MCF 10A (cell line): ENCODE data around the gene SPATA21. TPM values are rescaled to one million over a fixed set of nuclear protein-coding genes. Genes with fewer than 3 reads are reported as not detected.

Experiments used
- BruUV-seq: library from RNA; stranded (reverse); fragments of 400-500 nt; replicated peaks from 2 replicates; lab custom pipeline; 2021; lab: Mats Ljungman, UMichigan
- CTCF ChIA-PET: fragments of 300-600 bp; sonication (Branson Sonifier 250); formaldehyde crosslinking; extraction: SDS; loops from one replicate; lab custom pipeline; 2021; ENCODE audit warnings: antibody characterized with exemption, inconsistent platforms; lab: Yijun Ruan, JAX
- POLR2A ChIA-PET: fragments of 300-600, 350-650 bp; sonication (Branson Sonifier 250); formaldehyde crosslinking; extraction: SDS; loops from one replicate; lab custom pipeline; 2020; ENCODE audit warnings: antibody characterized with exemption, inconsistent platforms; lab: Yijun Ruan, JAX
- DNase-seq: peaks from one replicate; pipeline ENCODE4 v3.0.0-alpha.2; 2018; ENCODE audit not compliant: unreplicated experiment
- H3K27ac Mint-ChIP-seq: one replicate; pipeline ENCODE4 v1.8.0; 2022; ENCODE audit warnings: mild to moderate bottlenecking, low read depth, mixed read lengths; ENCODE audit not compliant: unreplicated experiment
- H3K27me3 Mint-ChIP-seq: one replicate; pipeline ENCODE4 v1.8.0; 2022; ENCODE audit warnings: mixed read lengths; ENCODE audit not compliant: insufficient read depth, unreplicated experiment
- H3K36me3 Mint-ChIP-seq: one replicate; pipeline ENCODE4 v1.8.0; 2022; ENCODE audit warnings: mild to moderate bottlenecking, moderate library complexity, mixed read lengths; ENCODE audit not compliant: insufficient read depth, unreplicated experiment
- H3K4me1 Mint-ChIP-seq: one replicate; pipeline ENCODE4 v1.8.0; 2022; ENCODE audit warnings: mixed read lengths; ENCODE audit not compliant: insufficient read depth, unreplicated experiment
- H3K4me3 Mint-ChIP-seq: one replicate; pipeline ENCODE4 v1.8.0; 2022; ENCODE audit warnings: mild to moderate bottlenecking, moderate library complexity, mixed read lengths; ENCODE audit not compliant: unreplicated experiment
- H3K9me3 Mint-ChIP-seq: one replicate; pipeline ENCODE4 v1.8.0; 2022; ENCODE audit warnings: mixed read lengths; ENCODE audit not compliant: unreplicated experiment
- intact Hi-C: fragments of 100-400 bp; cut with micrococcal nuclease; formaldehyde crosslinking; loops from 2 replicates; pipeline ENCODE4 v1.14.1; 2022
- total RNA-seq: library from RNA; stranded (reverse); gene quantifications from 2 replicates; pipeline ENCODE4 v1.2.3, GENCODE V29; 2022
- TF ChIP-seq, protein P1 (sequence below): fragments of 200-600 bp; IDR thresholded peaks from one replicate; pipeline ENCODE4 v1.8.0; 2022; ENCODE audit warnings: antibody characterized with exemption, mild to moderate bottlenecking; ENCODE audit not compliant: unreplicated experiment

Gene SPATA21
- total RNA-seq, 1 experiment from 2014 or later = not detected

DNA sequence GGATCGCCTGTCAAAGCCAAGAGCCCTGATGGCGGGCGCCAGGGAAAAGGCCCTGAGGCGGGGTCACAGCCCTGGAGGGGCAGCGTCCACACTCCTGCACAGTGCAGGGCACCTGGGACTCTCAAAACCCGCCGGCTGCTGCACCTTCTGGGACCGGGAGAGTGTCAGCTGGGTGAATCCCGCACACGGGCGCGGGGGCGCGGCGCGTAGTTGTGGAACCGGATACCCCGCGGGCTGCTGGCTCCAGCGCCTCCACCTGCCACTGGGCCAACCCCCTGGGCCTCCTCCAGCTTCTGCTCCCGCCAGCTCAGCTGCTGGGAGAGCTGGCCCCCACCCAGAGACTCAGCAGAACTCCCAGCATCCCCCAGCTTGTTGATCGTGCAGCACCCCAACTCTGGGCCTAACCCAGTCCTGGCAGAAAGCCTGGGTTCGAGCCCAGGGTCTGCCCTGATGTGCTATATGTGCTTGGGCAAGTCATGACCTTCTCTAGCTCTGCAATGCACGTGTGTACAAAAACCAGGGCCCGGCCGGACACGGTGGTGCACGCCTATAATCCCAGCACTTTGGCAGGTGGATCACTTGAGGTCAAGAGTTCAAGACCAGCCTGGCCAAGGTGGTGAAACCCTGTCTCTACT lies 37.1 kb upstream of the SPATA21 start:
- Mint-ChIP-seq H3K27ac (no peak overlapping the region), H3K4me1 (no peaks in the 10 kb centered on the region), H3K9me3 (no peaks in the 10 kb centered on the region), H3K4me3 (no peak overlapping the region), H3K36me3 (peaks cover 25% of the 10 kb centered on the region), H3K27me3 (no peaks in the 10 kb centered on the region)
- POLR2A ChIA-PET = no interaction called here
- CTCF ChIA-PET = no interaction called here
- TF ChIP-seq, protein P1, sequence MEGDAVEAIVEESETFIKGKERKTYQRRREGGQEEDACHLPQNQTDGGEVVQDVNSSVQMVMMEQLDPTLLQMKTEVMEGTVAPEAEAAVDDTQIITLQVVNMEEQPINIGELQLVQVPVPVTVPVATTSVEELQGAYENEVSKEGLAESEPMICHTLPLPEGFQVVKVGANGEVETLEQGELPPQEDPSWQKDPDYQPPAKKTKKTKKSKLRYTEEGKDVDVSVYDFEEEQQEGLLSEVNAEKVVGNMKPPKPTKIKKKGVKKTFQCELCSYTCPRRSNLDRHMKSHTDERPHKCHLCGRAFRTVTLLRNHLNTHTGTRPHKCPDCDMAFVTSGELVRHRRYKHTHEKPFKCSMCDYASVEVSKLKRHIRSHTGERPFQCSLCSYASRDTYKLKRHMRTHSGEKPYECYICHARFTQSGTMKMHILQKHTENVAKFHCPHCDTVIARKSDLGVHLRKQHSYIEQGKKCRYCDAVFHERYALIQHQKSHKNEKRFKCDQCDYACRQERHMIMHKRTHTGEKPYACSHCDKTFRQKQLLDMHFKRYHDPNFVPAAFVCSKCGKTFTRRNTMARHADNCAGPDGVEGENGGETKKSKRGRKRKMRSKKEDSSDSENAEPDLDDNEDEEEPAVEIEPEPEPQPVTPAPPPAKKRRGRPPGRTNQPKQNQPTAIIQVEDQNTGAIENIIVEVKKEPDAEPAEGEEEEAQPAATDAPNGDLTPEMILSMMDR = no peak
- no TSS peak for BruUV-seq
- intact Hi-C loops = no loop called here
- no peak for DNase-seq

DNA sequence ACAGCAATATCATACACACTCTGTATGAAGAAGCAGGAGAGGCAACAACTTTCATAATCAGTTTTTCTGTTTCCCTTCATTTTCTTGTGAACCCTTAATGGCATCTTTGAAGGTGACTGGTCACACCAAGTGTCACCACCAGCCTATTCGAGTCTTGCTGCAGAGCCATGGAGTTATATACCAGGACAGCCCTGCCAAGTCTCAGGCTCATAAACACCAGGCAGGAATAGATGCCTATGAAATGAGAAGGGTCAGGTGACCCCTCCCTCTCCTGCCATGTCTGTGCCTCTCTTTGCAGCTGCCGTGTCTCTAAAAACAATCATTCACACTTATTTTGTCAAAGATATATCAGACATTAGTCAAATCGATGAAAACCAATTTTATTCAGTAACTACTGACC lies 31.3 kb upstream of the SPATA21 start:
- DNase-seq = no peak
- H3K27ac Mint-ChIP-seq = no peak overlapping the region
- CTCF ChIA-PET = no interaction called here
- TF ChIP-seq, protein P1 = no peak
- H3K4me1 Mint-ChIP-seq = no peaks in the 10 kb centered on the region
- intact Hi-C loops = no loop called here
- no peak overlapping the region for H3K4me3 Mint-ChIP-seq
- no peaks in the 10 kb centered on the region for H3K27me3 Mint-ChIP-seq
- POLR2A ChIA-PET = interaction anchor here (1.4 kb wide), 1 partner anchor 9 kb away, joined by 5 read pairs; no protein-coding TSS in a partner anchor
- BruUV-seq = no TSS peak
- H3K36me3 Mint-ChIP-seq = peaks cover 28% of the 10 kb centered on the region
- H3K9me3 Mint-ChIP-seq = no peaks in the 10 kb centered on the region

DNA sequence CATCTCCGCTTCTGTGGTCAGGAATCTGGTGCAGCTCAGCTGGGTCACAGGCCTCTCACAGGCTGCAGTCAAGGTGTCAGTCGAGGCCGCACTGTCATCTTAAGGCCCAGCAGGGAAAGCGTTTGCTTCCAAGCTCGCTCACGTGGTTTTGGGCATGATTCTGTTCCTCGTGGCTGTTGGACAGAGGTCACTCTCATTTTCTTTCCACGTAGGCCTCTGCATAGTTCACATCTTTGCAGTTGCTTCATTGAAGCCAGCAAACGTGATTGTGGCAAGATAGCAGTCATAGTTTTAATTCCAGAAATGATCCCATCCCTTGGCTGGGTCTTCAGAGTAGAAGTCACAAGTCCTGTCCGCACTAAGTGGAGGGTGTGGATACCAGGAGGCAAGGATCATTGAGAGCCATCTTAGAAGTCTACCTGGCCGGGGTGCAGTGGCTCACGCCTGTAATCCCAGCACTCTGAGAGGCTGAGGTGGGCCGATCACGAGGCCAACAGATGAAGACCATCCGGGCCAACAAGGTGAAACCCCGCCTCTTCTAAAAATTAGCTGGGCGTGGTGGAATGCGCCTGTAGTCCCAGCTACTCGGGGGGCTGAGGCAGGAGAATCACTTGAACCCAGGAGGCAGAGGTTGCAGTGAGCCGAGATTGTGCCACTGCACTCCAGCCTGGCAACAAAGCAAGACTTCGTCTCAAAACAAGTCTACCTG lies 27.8 kb upstream of the SPATA21 start:
- no peaks in the 10 kb centered on the region for H3K9me3 Mint-ChIP-seq
- no peaks in the 10 kb centered on the region for H3K27me3 Mint-ChIP-seq
- DNase-seq = no peak
- H3K27ac Mint-ChIP-seq = no peak overlapping the region
- intact Hi-C loops = no loop called here
- no peak overlapping the region for H3K4me3 Mint-ChIP-seq
- CTCF ChIA-PET = interaction anchor here (0.6 kb wide), 1 partner anchor 177 kb away, joined by 3 read pairs; no protein-coding TSS in a partner anchor
- no TSS peak for BruUV-seq
- TF ChIP-seq, protein P1 = no peak
- no peaks in the 10 kb centered on the region for H3K4me1 Mint-ChIP-seq
- POLR2A ChIA-PET = no interaction called here
- H3K36me3 Mint-ChIP-seq = peaks cover 37% of the 10 kb centered on the region

DNA sequence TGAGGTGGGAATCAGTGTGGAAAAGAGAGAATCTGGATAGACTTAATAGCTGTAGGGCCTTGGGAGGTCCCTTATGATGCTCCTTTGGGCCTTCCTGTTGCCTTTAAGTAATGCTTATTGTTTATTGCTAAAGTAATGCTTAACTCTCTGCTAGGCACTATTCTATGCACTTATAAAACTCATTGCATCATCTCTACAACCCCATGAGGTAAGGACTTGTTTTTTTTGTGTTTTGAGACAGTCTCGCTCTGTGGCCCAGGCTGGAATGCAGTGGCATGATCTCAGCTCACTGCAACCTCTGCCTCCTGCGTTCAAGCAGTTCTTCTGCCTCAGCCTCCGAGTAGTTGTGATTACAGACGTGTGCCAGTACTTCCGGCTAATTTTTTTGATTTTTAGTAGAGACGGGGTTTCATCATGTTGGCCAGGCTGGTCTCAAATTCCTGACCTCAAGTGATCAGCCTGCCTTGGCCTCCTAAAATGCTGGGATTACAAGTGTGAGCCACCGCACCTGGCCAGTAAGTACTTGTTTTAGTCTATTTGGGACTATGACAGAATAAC lies 25.6 kb upstream of the SPATA21 start:
- ChIA-PET CTCF (interaction anchor here (0.6 kb wide), 1 partner anchor 294 kb away, joined by 3 read pairs; no protein-coding TSS in a partner anchor), POLR2A (interaction anchor here (0.7 kb wide), 1 partner anchor 11 kb away, joined by 3 read pairs; no protein-coding TSS in a partner anchor)
- DNase-seq = no peak
- H3K27me3 Mint-ChIP-seq = no peaks in the 10 kb centered on the region
- intact Hi-C loops = no loop called here
- H3K9me3 Mint-ChIP-seq = no peaks in the 10 kb centered on the region
- no peak overlapping the region for H3K27ac Mint-ChIP-seq
- no TSS peak for BruUV-seq
- no peak overlapping the region for H3K4me3 Mint-ChIP-seq
- H3K4me1 Mint-ChIP-seq = no peaks in the 10 kb centered on the region
- H3K36me3 Mint-ChIP-seq = peaks cover 52% of the 10 kb centered on the region
- TF ChIP-seq, protein P1 = no peak
